Ishikawa (cell line): ENCODE data around the gene TBL1X.

Source experiments
- REST ChIP-seq: IDR thresholded peaks from 2 replicates; pipeline ENCODE4 v1.6.1; 2012; ENCODE audit warnings: low read depth, mild to moderate bottlenecking
- TEAD4 ChIP-seq: IDR thresholded peaks from 2 replicates; pipeline ENCODE4 v1.6.1; 2012

GRCh38 chrX:9663216-9663615 is 198.4 kb downstream of the TBL1X start:
- TF ChIP-seq REST (no peak), TEAD4 (no peak)
